GM18519 (cell line): ENCODE results near the gene XIAP.

Experiments
- ATAC-seq: cut with Tn5 transposase; IDR thresholded peaks from one replicate; pipeline ENCODE4 v1.9.1; 2021; ENCODE audit warnings: mild to moderate bottlenecking, moderate library complexity; ENCODE audit not compliant: unreplicated experiment, low FRiP score

The XIAP gene

GRCh38 chrX:123949846-123950245 lies 90.0 kb downstream of the XIAP start:
- no peak for ATAC-seq

GRCh38 chrX:123959281-123960063 lies 99.6 kb downstream of the XIAP start:
- no peak for ATAC-seq

GRCh38 chrX:123960956-123961267 lies 101.1 kb downstream of the XIAP start:
- no peak for ATAC-seq

- no peak for ATAC-seq
Observed at GRCh38 chrX:123961268-123962005, 101.6 kb downstream of the XIAP start, which contains the start of gene STAG2. Gene STAG2, plus strand, starts transcription at chrX:123961706. Its CDS starts 60,922 bp downstream, at chrX:124022628.

- ATAC-seq, result no peak
Observed at GRCh38 chrX:123962006-123962467, 102.2 kb downstream of the XIAP start.

GRCh38 chrX:123962794-123963373 lies 103.0 kb downstream of the XIAP start:
- ATAC-seq, result peak; percentile 68
